WTC11 (cell line): ENCODE results near the gene ZNF382. TPM values are rescaled to one million over a fixed set of nuclear protein-coding genes. Genes with fewer than 3 reads are reported as not detected.
A peak's percentile ranks its signal among the peaks of the same experiment; 100 is the strongest.

Source experiments
- ATAC-seq: fragments of 200-7000 bp; cut with Tn5 transposase; 2 replicates; pipeline ENCODE4 v1.10.0; 2021; ENCODE audit warnings: mild to moderate bottlenecking, moderate library complexity
- CTCF ChIA-PET: fragments of 300-600 bp; sonication (Branson Sonifier 250); formaldehyde crosslinking; loops from one replicate; lab custom pipeline; 2021; ENCODE audit warnings: antibody characterized with exemption; lab: Charles Lee
- POLR2A ChIA-PET: fragments of 350-600 bp; sonication (Branson Sonifier 250); formaldehyde crosslinking; loops from one replicate; lab custom pipeline; 2021; ENCODE audit warnings: antibody characterized with exemption; lab: Charles Lee
- DNase-seq: peaks from one replicate; pipeline ENCODE4 v3.0.0; 2021; ENCODE audit warnings: low spot score
- H3K27ac Mint-ChIP-seq: 2 replicates; pipeline ENCODE4 v1.8.0; 2021; ENCODE audit warnings: mixed read lengths
- H3K27me3 Mint-ChIP-seq: 2 replicates; pipeline ENCODE4 v1.8.0; 2021; ENCODE audit warnings: low read depth, mild to moderate bottlenecking, moderate library complexity, mixed read lengths
- H3K36me3 Mint-ChIP-seq: 2 replicates; pipeline ENCODE4 v1.8.0; 2021; ENCODE audit warnings: mixed read lengths
- H3K4me1 Mint-ChIP-seq: 2 replicates; pipeline ENCODE4 v1.8.0; 2022; ENCODE audit warnings: mixed read lengths
- H3K4me3 Mint-ChIP-seq: 2 replicates; pipeline ENCODE4 v1.8.0; 2021; ENCODE audit warnings: mild to moderate bottlenecking, moderate library complexity, mixed read lengths
- H3K9me3 Mint-ChIP-seq: 2 replicates; pipeline ENCODE4 v1.8.0; 2021; ENCODE audit warnings: mixed read lengths
- ESRRA ChIP-seq: sonication (generic); formaldehyde crosslinking; IDR thresholded peaks from 2 replicates; pipeline ENCODE4 v1.8.1; 2022; ENCODE audit warnings: mild to moderate bottlenecking, missing genetic modification reagents, borderline replicate concordance
- ETV6 ChIP-seq: sonication (generic); formaldehyde crosslinking; IDR thresholded peaks from 2 replicates; pipeline ENCODE4 v1.8.1; 2022; ENCODE audit warnings: mild to moderate bottlenecking, missing genetic modification reagents
- FOXP1 ChIP-seq: sonication (generic); formaldehyde crosslinking; IDR thresholded peaks from 2 replicates; pipeline ENCODE4 v1.8.0; 2022; ENCODE audit warnings: missing genetic modification reagents, mild to moderate bottlenecking, moderate library complexity, borderline replicate concordance
- HMGA2 ChIP-seq: fragments of 250-450 bp; sonication (Bioruptor Pico); IDR thresholded peaks from 2 replicates; pipeline ENCODE4 v1.4.0; 2021; ENCODE audit warnings: mild to moderate bottlenecking, moderate library complexity
- JAZF1 ChIP-seq: fragments of 250-450 bp; sonication (Bioruptor Pico); IDR thresholded peaks from 2 replicates; pipeline ENCODE4 v1.9.0; 2021; ENCODE audit warnings: moderate library complexity, mild to moderate bottlenecking, inconsistent platforms
- NFE2L1 ChIP-seq: sonication (generic); formaldehyde crosslinking; IDR thresholded peaks from 2 replicates; pipeline ENCODE4 v1.8.1; 2023; ENCODE audit warnings: missing genetic modification reagents
- NR1H2 ChIP-seq: sonication (generic); formaldehyde crosslinking; IDR thresholded peaks from 2 replicates; pipeline ENCODE4 v1.9.0; 2021; ENCODE audit warnings: mild to moderate bottlenecking, moderate library complexity, missing genetic modification reagents
- NR2C2 ChIP-seq: sonication (generic); formaldehyde crosslinking; IDR thresholded peaks from 2 replicates; pipeline ENCODE4 v1.8.0; 2022; ENCODE audit warnings: mild to moderate bottlenecking, missing genetic modification reagents
- RELA ChIP-seq: sonication (generic); formaldehyde crosslinking; IDR thresholded peaks from 2 replicates; pipeline ENCODE4 v1.8.1; 2022; ENCODE audit warnings: missing genetic modification reagents, mild to moderate bottlenecking, borderline replicate concordance
- RORB ChIP-seq: fragments of 250-450 bp; sonication (Bioruptor Pico); IDR thresholded peaks from 2 replicates; pipeline ENCODE4 v1.9.0; 2021; ENCODE audit warnings: mild to moderate bottlenecking
- SMAD3 ChIP-seq: sonication (generic); formaldehyde crosslinking; IDR thresholded peaks from 2 replicates; pipeline ENCODE4 v1.8.0; 2022; ENCODE audit warnings: missing genetic modification reagents, mild to moderate bottlenecking, borderline replicate concordance
- TEAD4 ChIP-seq: sonication (generic); formaldehyde crosslinking; IDR thresholded peaks from 2 replicates; pipeline ENCODE4 v1.8.0; 2022; ENCODE audit warnings: mild to moderate bottlenecking, missing genetic modification reagents
- TP53 ChIP-seq: sonication (generic); formaldehyde crosslinking; IDR thresholded peaks from 2 replicates; pipeline ENCODE4 v1.8.1; 2023; ENCODE audit warnings: mild to moderate bottlenecking, missing genetic modification reagents
- ZNF232 ChIP-seq: sonication (generic); formaldehyde crosslinking; IDR thresholded peaks from 2 replicates; pipeline ENCODE4 v1.8.0; 2022; ENCODE audit warnings: mild to moderate bottlenecking, missing genetic modification reagents
- ZNF423 ChIP-seq: fragments of 250-450 bp; sonication (Bioruptor Pico); IDR thresholded peaks from 2 replicates; pipeline ENCODE4 v2.1.2; 2022; ENCODE audit warnings: mild to moderate bottlenecking, moderate library complexity
- total RNA-seq: library from RNA; stranded (reverse); gene quantifications from 3 replicates; pipeline ENCODE4 v1.2.3, GENCODE V29; 2021
- TF ChIP-seq, protein P1 (sequence below): sonication (generic); formaldehyde crosslinking; IDR thresholded peaks from 2 replicates; pipeline ENCODE4 v1.8.1; 2022; ENCODE audit warnings: mild to moderate bottlenecking, moderate library complexity, missing genetic modification reagents
- TF ChIP-seq, protein P2 (sequence below): sonication (generic); formaldehyde crosslinking; IDR thresholded peaks from 2 replicates; pipeline ENCODE4 v1.8.1; 2022; ENCODE audit warnings: missing genetic modification reagents, borderline replicate concordance
- TF ChIP-seq, protein P3 (sequence below): fragments of 250-450 bp; sonication (Bioruptor Pico); IDR thresholded peaks from 2 replicates; pipeline ENCODE4 v2.1.2; 2022; ENCODE audit warnings: mild to moderate bottlenecking, moderate library complexity
- TF ChIP-seq, protein P4 (sequence below): sonication (generic); formaldehyde crosslinking; IDR thresholded peaks from 2 replicates; pipeline ENCODE4 v1.8.0; 2023; ENCODE audit warnings: missing genetic modification reagents

The ZNF382 gene
- total RNA-seq, 1 experiment from 2014 or later, result 8.2 TPM

DNA sequence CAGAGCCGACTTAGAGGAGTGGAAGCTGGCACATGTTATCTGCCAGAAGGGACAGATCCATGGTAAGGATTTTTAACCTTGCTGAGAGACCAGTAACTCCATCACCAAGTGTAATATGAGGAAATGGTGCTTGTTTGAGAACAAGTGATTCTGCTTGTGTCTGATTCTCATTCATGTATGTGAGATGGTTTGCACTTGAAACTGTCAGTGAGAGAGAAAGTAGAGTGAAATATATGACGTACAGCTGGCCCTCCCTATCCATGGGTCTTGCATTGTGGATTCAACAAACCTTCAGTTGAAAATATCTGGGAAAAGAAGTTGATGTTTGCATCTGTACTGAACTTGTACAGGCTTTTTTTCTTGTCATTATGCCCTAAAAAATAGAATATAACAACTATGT lies 63.5 kb downstream of the ZNF382 start:
- TF ChIP-seq ZNF232 (CRISPR knock-in tag) (no peak), RORB (CRISPR knock-in tag) (no peak), HMGA2 (CRISPR knock-in tag) (no peak), NR2C2 (CRISPR knock-in tag) (no peak), NFE2L1 (CRISPR knock-in tag) (no peak), NR1H2 (CRISPR knock-in tag) (no peak), ZNF423 (CRISPR knock-in tag) (no peak), FOXP1 (no peak)
- TF ChIP-seq, protein P1, sequence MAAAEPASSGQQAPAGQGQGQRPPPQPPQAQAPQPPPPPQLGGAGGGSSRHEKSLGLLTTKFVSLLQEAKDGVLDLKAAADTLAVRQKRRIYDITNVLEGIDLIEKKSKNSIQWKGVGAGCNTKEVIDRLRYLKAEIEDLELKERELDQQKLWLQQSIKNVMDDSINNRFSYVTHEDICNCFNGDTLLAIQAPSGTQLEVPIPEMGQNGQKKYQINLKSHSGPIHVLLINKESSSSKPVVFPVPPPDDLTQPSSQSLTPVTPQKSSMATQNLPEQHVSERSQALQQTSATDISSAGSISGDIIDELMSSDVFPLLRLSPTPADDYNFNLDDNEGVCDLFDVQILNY (CRISPR knock-in tag), result no peak
- TF ChIP-seq, protein P2, sequence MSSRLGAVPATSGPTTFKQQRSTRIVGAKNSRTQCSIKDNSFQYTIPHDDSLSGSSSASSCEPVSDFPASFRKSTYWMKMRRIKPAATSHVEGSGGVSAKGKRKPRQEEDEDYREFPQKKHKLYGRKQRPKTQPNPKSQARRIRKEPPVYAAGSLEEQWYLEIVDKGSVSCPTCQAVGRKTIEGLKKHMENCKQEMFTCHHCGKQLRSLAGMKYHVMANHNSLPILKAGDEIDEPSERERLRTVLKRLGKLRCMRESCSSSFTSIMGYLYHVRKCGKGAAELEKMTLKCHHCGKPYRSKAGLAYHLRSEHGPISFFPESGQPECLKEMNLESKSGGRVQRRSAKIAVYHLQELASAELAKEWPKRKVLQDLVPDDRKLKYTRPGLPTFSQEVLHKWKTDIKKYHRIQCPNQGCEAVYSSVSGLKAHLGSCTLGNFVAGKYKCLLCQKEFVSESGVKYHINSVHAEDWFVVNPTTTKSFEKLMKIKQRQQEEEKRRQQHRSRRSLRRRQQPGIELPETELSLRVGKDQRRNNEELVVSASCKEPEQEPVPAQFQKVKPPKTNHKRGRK, result no peak
- TF ChIP-seq, protein P3, sequence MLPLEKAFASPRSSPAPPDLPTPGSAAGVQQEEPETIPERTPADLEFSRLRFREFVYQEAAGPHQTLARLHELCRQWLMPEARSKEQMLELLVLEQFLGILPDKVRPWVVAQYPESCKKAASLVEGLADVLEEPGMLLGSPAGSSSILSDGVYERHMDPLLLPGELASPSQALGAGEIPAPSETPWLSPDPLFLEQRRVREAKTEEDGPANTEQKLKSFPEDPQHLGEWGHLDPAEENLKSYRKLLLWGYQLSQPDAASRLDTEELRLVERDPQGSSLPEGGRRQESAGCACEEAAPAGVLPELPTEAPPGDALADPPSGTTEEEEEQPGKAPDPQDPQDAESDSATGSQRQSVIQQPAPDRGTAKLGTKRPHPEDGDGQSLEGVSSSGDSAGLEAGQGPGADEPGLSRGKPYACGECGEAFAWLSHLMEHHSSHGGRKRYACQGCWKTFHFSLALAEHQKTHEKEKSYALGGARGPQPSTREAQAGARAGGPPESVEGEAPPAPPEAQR (CRISPR knock-in tag), result no peak
- Mint-ChIP-seq H3K4me3 (peak overlapping the region; percentile 100), H3K4me1 (peaks cover 15% of the 10 kb centered on the region), H3K27ac (peak overlapping the region; percentile 35), H3K9me3 (0 out of 2 replicates have a peak, but pooled peaks cover 3% of the 10 kb centered on the region), H3K27me3 (no peaks in the 10 kb centered on the region), H3K36me3 (peaks cover 8% of the 10 kb centered on the region)
- CTCF ChIA-PET, result no interaction called here
- POLR2A ChIA-PET, result interaction anchor here (0.6 kb wide), 1 partner anchor 466 kb away, joined by 3 read pairs; no protein-coding TSS in a partner anchor
- DNase-seq (no peak), ATAC-seq (no peak)

DNA sequence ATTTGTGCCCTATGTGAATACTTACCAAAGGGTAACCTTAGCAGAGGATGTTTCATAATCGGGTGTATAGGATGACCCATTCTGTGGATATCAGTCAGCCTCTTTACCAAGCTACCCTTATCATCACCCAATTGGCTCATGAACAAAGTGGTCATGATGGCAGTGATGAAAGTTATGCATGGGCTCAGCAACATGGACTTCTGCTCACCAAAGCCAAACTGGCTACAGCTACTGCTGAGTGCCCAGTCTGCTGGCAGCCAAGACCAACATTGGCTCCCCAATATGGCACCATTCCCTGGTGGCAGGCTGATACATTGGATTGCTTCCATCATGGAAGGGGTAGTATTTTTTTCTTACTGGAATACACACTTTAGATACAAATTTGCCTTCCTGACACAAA lies 67.3 kb downstream of the ZNF382 start:
- TF ChIP-seq, protein P4, sequence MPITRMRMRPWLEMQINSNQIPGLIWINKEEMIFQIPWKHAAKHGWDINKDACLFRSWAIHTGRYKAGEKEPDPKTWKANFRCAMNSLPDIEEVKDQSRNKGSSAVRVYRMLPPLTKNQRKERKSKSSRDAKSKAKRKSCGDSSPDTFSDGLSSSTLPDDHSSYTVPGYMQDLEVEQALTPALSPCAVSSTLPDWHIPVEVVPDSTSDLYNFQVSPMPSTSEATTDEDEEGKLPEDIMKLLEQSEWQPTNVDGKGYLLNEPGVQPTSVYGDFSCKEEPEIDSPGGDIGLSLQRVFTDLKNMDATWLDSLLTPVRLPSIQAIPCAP (CRISPR knock-in tag), result no peak
- TF ChIP-seq ESRRA (CRISPR knock-in tag), result no peak
- TF ChIP-seq TEAD4 (CRISPR knock-in tag), result no peak
- no peak for TF ChIP-seq TP53
- TF ChIP-seq, protein P2, result no peak
- no peak for TF ChIP-seq ETV6 (CRISPR knock-in tag)
- TF ChIP-seq, protein P1 (CRISPR knock-in tag), result no peak
- TF ChIP-seq JAZF1, result no peak
- TF ChIP-seq ZNF232 (CRISPR knock-in tag), result no peak
- TF ChIP-seq RELA (CRISPR knock-in tag), result no peak
- no peak for TF ChIP-seq ZNF423 (CRISPR knock-in tag)
- TF ChIP-seq SMAD3 (CRISPR knock-in tag), result no peak
- H3K36me3 Mint-ChIP-seq, result no peaks in the 10 kb centered on the region
- ChIA-PET POLR2A (no interaction called here), CTCF (no interaction called here)
- H3K9me3 Mint-ChIP-seq, result no peaks in the 10 kb centered on the region
- DNase-seq, result no peak
- no peak overlapping the region for H3K27ac Mint-ChIP-seq
- H3K4me1 Mint-ChIP-seq, result peaks cover 7% of the 10 kb centered on the region
- ATAC-seq, result no peak
- no peak overlapping the region for H3K4me3 Mint-ChIP-seq
- no peaks in the 10 kb centered on the region for H3K27me3 Mint-ChIP-seq
